IPS DF 6.9 (cell line): Measurements from ENCODE around the gene B4GALNT2.

Source experiments
- DNase-seq: peaks from one replicate; pipeline ENCODE4 v3.0.0-alpha.2; 2013; ENCODE audit warnings: low read depth, low spot score
- H3K27ac ChIP-seq: one replicate; pipeline ENCODE4 v1.5.1; 2013; ENCODE audit warnings: low read length, control low read depth
- H3K27me3 ChIP-seq: 2 replicates; pipeline ENCODE4 v1.6.1; 2013; ENCODE audit warnings: mild to moderate bottlenecking, low read length; ENCODE audit not compliant: control insufficient read depth, insufficient read depth
- H3K36me3 ChIP-seq: 2 replicates; pipeline ENCODE4 v1.6.1; 2013; ENCODE audit warnings: low read length; ENCODE audit not compliant: control insufficient read depth, insufficient read depth
- H3K4me1 ChIP-seq: 2 replicates; pipeline ENCODE4 v1.6.1; 2013; ENCODE audit warnings: low read length; ENCODE audit not compliant: control insufficient read depth, insufficient read depth
- H3K4me3 ChIP-seq: 2 replicates; pipeline ENCODE4 v1.5.1; 2013; ENCODE audit warnings: mild to moderate bottlenecking, low read length
- H3K9me3 ChIP-seq: 2 replicates; pipeline ENCODE4 v1.6.1; 2013; ENCODE audit warnings: low read length, inconsistent platforms; ENCODE audit not compliant: control insufficient read depth, insufficient read depth
- WGBS: extraction: QIAGEN DNeasy Blood & Tissue Kit; methylation state at CpG from one replicate; pipeline ENCODE4 v1.1.7; 2013; ENCODE audit warnings: mixed read lengths, missing lambda C conversion rate; ENCODE audit not compliant: insufficient read length, insufficient coverage; 5-methylcytosine and 5-hydroxymethylcytosine counted together

Gene B4GALNT2

GRCh38 chr17:49204516-49204915 is 71.9 kb downstream of the B4GALNT2 start:
- no peaks in the 10 kb centered on the region for H3K36me3 ChIP-seq
- WGBS, result no CpG with 5 or more reads among the region's 2 CpGs
- DNase-seq, result no peak
- no peaks in the 10 kb centered on the region for H3K27me3 ChIP-seq
- H3K4me3 ChIP-seq, result no peak overlapping the region
- no peaks in the 10 kb centered on the region for H3K4me1 ChIP-seq
- no peaks in the 10 kb centered on the region for H3K9me3 ChIP-seq
- H3K27ac ChIP-seq, result no peak overlapping the region

DNA sequence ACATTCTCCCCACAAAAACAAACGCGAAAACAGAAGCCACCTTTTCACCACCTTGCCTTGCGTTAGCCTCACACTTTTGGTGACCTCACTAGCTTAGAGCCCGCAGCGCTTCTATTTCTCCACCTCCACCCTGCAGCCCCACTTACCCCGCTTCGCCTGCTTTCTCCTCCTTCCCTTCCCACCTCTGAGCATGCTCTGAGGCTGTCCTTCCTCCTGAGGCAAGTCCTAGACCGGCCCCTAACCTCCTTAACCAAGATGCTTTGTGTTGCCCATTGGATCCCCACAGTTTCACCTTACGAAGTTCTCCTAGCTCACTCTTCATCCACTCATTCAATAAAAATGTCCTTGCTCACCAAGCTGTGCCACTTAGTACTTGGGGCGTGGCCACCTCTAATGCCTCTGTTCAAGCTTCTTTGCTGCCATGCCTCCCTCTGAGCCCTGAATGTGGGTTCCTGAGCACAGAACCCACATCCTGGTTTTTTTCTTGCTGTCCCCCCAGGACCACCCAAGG is 76.5 kb downstream of the B4GALNT2 start:
- no peak for DNase-seq
- H3K27me3 ChIP-seq, result no peaks in the 10 kb centered on the region
- no peaks in the 10 kb centered on the region for H3K36me3 ChIP-seq
- H3K9me3 ChIP-seq, result no peaks in the 10 kb centered on the region
- peaks cover 1% of the 10 kb centered on the region for H3K4me1 ChIP-seq
- no CpG with 5 or more reads among the region's 10 CpGs for WGBS
- no peak overlapping the region for H3K4me3 ChIP-seq
- H3K27ac ChIP-seq, result no peak overlapping the region

DNA sequence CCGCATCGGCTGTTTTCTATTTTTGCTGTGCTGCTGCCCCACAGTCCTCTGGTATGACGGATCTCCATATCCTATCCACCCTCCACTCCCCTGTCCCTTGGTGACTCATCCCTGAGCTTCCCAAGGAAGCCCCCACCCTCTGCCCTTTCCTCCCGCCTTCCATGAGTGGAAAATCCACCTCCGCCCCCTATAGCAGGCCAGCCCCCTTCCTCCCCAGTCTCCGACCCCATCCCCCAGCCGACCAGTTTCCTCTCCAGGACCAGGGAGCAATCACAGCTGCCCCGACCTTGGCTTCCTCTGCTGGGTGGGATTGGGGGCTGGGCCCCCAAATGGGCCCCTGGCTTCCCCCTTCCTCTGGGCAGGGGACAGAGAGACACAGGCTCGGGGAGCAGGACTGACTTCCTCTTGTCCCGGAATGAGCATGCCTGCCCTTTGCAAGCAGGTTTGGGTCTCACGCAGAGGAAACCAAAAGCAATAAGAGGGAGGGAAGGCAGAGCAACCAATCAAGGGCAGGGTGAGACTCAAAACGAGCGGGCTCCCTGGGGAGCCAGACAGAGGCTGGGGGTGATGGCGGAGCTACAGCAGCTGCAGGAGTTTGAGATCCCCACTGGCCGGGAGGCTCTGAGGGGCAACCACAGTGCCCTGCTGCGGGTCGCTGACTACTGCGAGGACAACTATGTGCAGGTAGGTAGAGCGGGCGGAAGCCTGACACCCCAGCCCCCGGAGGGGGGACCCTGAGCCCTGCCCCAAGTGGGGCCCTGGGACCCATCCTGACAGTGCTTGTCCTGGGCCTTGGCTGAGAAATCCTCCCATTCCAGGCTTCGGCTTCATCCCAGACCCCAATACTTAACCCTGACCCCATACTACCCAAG is 77.8 kb downstream of the B4GALNT2 start, which contains the start of the genes ABI3 and GNGT2:
Gene ABI3 (plus strand): TSS at position 550 of the 872 bp plus-strand sequence. CDS start 18 bp downstream, at position 568.
Gene GNGT2 (minus strand): TSS at position 417 of the 872 bp plus-strand sequence. CDS start 3,152 bp downstream, outside the sequence.
- no peaks in the 10 kb centered on the region for H3K9me3 ChIP-seq
- DNase-seq, result no peak
- no peaks in the 10 kb centered on the region for H3K36me3 ChIP-seq
- no CpG with 5 or more reads among the region's 22 CpGs for WGBS
- no peak within 1 kb of the TSS for H3K27ac ChIP-seq
- H3K4me1 ChIP-seq, result peaks cover 1% of the 10 kb centered on the region
- no peaks in the 10 kb centered on the region for H3K27me3 ChIP-seq
- H3K4me3 ChIP-seq, result no peak within 1 kb of the TSS

- Histone ChIP-seq H3K4me3 (no peak overlapping the region), H3K9me3 (no peaks in the 10 kb centered on the region), H3K36me3 (no peaks in the 10 kb centered on the region), H3K27ac (no peak overlapping the region), H3K4me1 (peaks cover 4% of the 10 kb centered on the region), H3K27me3 (no peaks in the 10 kb centered on the region)
- no peak for DNase-seq
- WGBS, result no CpG with 5 or more reads among the region's 5 CpGs
Observed at GRCh38 chr17:49213399-49213798, 80.8 kb downstream of the B4GALNT2 start.

- H3K4me1 ChIP-seq, result peaks cover 4% of the 10 kb centered on the region
- no peak overlapping the region for H3K4me3 ChIP-seq
- DNase-seq, result no peak
- H3K9me3 ChIP-seq, result no peaks in the 10 kb centered on the region
- H3K27ac ChIP-seq, result no peak overlapping the region
- no CpG with 5 or more reads among the region's 2 CpGs for WGBS
- no peaks in the 10 kb centered on the region for H3K27me3 ChIP-seq
- H3K36me3 ChIP-seq, result no peaks in the 10 kb centered on the region
Observed at GRCh38 chr17:49213847-49214246, 81.3 kb downstream of the B4GALNT2 start.

- Histone ChIP-seq H3K4me3 (no peak overlapping the region), H3K9me3 (no peaks in the 10 kb centered on the region), H3K36me3 (no peaks in the 10 kb centered on the region), H3K27ac (no peak overlapping the region), H3K27me3 (no peaks in the 10 kb centered on the region), H3K4me1 (peaks cover 4% of the 10 kb centered on the region)
- no peak for DNase-seq
- no CpG with 5 or more reads among the region's 12 CpGs for WGBS
Observed at GRCh38 chr17:49214676-49215360, 82.2 kb downstream of the B4GALNT2 start.

GRCh38 chr17:49216482-49216881 is 83.9 kb downstream of the B4GALNT2 start:
- no peak for DNase-seq
- H3K27ac ChIP-seq, result no peak overlapping the region
- no peak overlapping the region for H3K4me3 ChIP-seq
- H3K9me3 ChIP-seq, result no peaks in the 10 kb centered on the region
- H3K36me3 ChIP-seq, result no peaks in the 10 kb centered on the region
- H3K27me3 ChIP-seq, result no peaks in the 10 kb centered on the region
- peaks cover 4% of the 10 kb centered on the region for H3K4me1 ChIP-seq
- no CpG with 5 or more reads among the region's 13 CpGs for WGBS

- H3K27me3 ChIP-seq, result no peaks in the 10 kb centered on the region
- no peak overlapping the region for H3K4me3 ChIP-seq
- no peaks in the 10 kb centered on the region for H3K9me3 ChIP-seq
- H3K36me3 ChIP-seq, result no peaks in the 10 kb centered on the region
- no CpG with 5 or more reads among the region's 11 CpGs for WGBS
- no peak for DNase-seq
- H3K4me1 ChIP-seq, result peaks cover 4% of the 10 kb centered on the region
- H3K27ac ChIP-seq, result no peak overlapping the region
Observed at GRCh38 chr17:49216953-49217650, 84.5 kb downstream of the B4GALNT2 start.

DNA sequence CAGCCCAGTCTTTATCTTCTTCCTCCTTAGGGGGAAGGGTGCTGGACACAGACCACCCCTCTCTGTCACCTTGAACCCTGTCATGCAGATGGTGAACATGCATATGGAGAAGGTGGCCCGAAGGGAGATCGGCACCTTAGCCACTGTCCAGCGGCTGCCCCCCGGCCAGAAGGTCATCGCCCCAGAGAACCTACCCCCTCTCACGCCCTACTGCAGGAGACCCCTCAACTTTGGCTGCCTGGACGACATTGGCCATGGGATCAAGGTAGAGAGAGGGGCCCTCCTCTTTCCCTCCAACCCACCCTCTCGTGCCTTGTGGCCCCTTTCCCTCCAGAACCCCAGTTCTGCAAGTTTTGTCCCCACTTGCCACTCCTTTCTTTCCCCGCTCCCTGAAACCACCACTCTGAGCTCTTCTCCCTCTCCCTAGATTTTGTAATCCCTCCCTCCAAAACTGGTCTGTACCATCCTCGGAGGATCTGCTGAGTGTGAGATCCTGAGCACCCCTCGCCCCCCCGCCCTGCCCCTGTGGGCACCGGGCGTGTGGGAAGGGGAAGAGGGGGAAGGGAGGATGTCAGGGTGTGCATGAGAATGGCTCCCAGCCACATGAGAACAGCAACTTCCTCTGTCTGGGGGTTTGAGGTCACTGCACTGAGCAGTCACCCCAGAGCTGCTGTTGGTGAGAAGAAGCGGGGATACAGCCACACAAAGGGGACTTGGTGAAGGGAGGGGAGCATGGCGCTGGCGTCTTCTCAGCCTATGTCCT is 85.3 kb downstream of the B4GALNT2 start:
- Histone ChIP-seq H3K36me3 (no peaks in the 10 kb centered on the region), H3K4me1 (peaks cover 4% of the 10 kb centered on the region), H3K4me3 (no peak overlapping the region), H3K9me3 (no peaks in the 10 kb centered on the region), H3K27me3 (peaks cover 2% of the 10 kb centered on the region; the same call in 1 of the 2 replicates), H3K27ac (no peak overlapping the region)
- WGBS, result no CpG with 5 or more reads among the region's 17 CpGs
- no peak for DNase-seq
